ENCODE measurements around the gene CCDC107. TPM values are rescaled to one million over a fixed set of nuclear protein-coding genes. Genes with fewer than 3 reads are reported as not detected.

Gene CCDC107
- total and polyA plus RNA-seq, 9 of the 15 experiments (the other 6 are each of a cell fraction or from before 2014, with no cell fraction given) = 0.35 to 11.3 (median 6.9) TPM; not detected in 1

- TF ChIP-seq ASH1L (IDR thresholded peaks at IDR 0.05; ENCODE audit: borderline replicate concordance, low read depth, partially characterized antibody) = no peak
Measured at GRCh38 chr9:35646153-35646532, 11.9 kb upstream of the CCDC107 start (continued).

GRCh38 chr9:35646533-35647265 lies 11.4 kb upstream of the CCDC107 start:
- no TSS peak for BruUV-seq (replicated peaks)
- Histone ChIP-seq H3K9me3 (replicated peaks; ENCODE audit: control insufficient read depth, insufficient read depth, low read depth, low read length) (no peaks in the 10 kb centered on the region), H3K79me2 (ENCODE audit: control insufficient read depth, insufficient read depth, low read length) (no peaks in the 10 kb centered on the region), H3K36me3 (ENCODE audit: control insufficient read depth, insufficient read depth, low read length) (no peaks in the 10 kb centered on the region), H3K9me1 (ENCODE audit: control insufficient read depth, insufficient read depth, low read length) (no peaks in the 10 kb centered on the region), H3K4me3 (peak overlapping the region; percentile 49), H3K9ac (ENCODE audit: insufficient read depth in 1 of 2, low read depth in 2 of 2, low read length in 2 of 2) (peak overlapping the region; percentile 75 to 91), H2AFZ (ENCODE audit: low read depth, low read length) (peak overlapping the region; percentile 96), H3K4me2 (ENCODE audit: insufficient read depth, low read length) (peak overlapping the region; percentile 84), H3K27me3 (ENCODE audit: control insufficient read depth in 2 of 2, insufficient read depth in 2 of 2, low read length in 2 of 2) (no peaks in the 10 kb centered on the region), H3K27ac (ENCODE audit: extremely low read depth, low read depth, low read length) (peak overlapping the region; percentile 64), H4K20me1 (replicated peaks; ENCODE audit: control insufficient read depth, insufficient read depth, low read length) (no peaks in the 10 kb centered on the region), H3K4me1 (replicated peaks in 1 of 2; ENCODE audit: control insufficient read depth in 2 of 2, insufficient read depth in 2 of 2, low read length in 2 of 2) (peaks cover 31 to 32% of the 10 kb centered on the region in 2 experiments)
- POLR2A ChIA-PET = interaction anchor here (0.6 to 2.7 kb wide), 4 partner anchors 10 to 84 kb away, joined by 3 to 14 read pairs (median 4); partner anchors contain the start of genes CCDC107 and RMRP
- peak; percentile 86 for FAIRE-seq
- ATAC-seq = peak; percentile 97
- intact Hi-C loops (cut with micrococcal nuclease) (loop anchor here (5.0 kb wide), 1 partner anchor 236 kb away; no protein-coding TSS in a partner anchor), in situ Hi-C loops (cut with MboI) (loop anchor here (5.0 kb wide), 1 partner anchor 39 kb away; the partner anchor contains the start of gene TESK1)
- under 1% methylated on average over 26 of the region's 58 CpGs for WGBS (ENCODE audit: insufficient coverage, low coverage, missing lambda C conversion rate)
- CTCF ChIA-PET (ENCODE audit: low intra/inter-chr PET ratio) = interaction anchor here (0.6 to 1.3 kb wide), 3 partner anchors 113 to 1830 kb away, joined by 3 to 5 read pairs (median 4); partner anchors contain the start of gene UBE2R2
- DNase-seq (ENCODE audit: extremely low read depth in 1 of 4, low spot score in 3 of 4) = peak; percentile 89 to 92 (median 89)
- TF ChIP-seq PCBP1 (IDR thresholded peaks at IDR 0.05; ENCODE audit: low read depth, low read length, poor library complexity, severe bottlenecking) (peak; percentile 53), CBFA2T3 (IDR thresholded peaks at IDR 0.05) (no peak), LARP7 (IDR thresholded peaks at IDR 0.05) (no peak), ZKSCAN8 (CRISPR knock-in tag; IDR thresholded peaks at IDR 0.05) (no peak), ETV5 (CRISPR knock-in tag; IDR thresholded peaks at IDR 0.05; ENCODE audit: low read depth) (0 out of 2 replicates have a peak, but pooled peaks have one; percentile 40), ZBED1 (IDR thresholded peaks at IDR 0.05) (no peak), ZNF232 (CRISPR knock-in tag; IDR thresholded peaks at IDR 0.05) (no peak), CBX3 (IDR thresholded peaks at IDR 0.05; ENCODE audit: borderline replicate concordance in 1 of 2, low read length in 2 of 2) (no peak), MNT (conservative IDR thresholded peaks at IDR 0.05) (peak; percentile 24 to 55; a peak in 1 of 4 replicates), HNRNPK (IDR thresholded peaks at IDR 0.05; ENCODE audit: low read depth, low read length, poor library complexity, severe bottlenecking) (no peak), ZNF75A (CRISPR knock-in tag; IDR thresholded peaks at IDR 0.05) (no peak), SIN3A (IDR thresholded peaks at IDR 0.05; ENCODE audit: borderline replicate concordance in 2 of 2, control insufficient read depth in 1 of 2, low read depth in 2 of 2, low read length in 2 of 2) (peak in 1 of 2 experiments; percentile 31; a peak in 1 of 4 replicates), MAX (CRISPR knock-in tag; IDR thresholded peaks at IDR 0.05) (0 out of 2 replicates have a peak, but pooled peaks have one; percentile 25), ARID3A (IDR thresholded peaks at IDR 0.05; ENCODE audit: borderline replicate concordance, low read depth, low read length) (no peak)

All from K562 (cell line).